ENCODE results near the gene ETF1. TPM values are rescaled to one million over a fixed set of nuclear protein-coding genes. Genes with fewer than 3 reads are reported as not detected.

Gene ETF1
- total RNA-seq, 2 donors from 2014 or later, result 24.9 to 36.6 TPM

- no peaks in the 10 kb centered on the region for H3K9me3 ChIP-seq
- WGBS, 2 donors, result 62 to 68% methylated on average over 7 to 8 of the region's 8 CpGs
- TF ChIP-seq POLR2A (IDR thresholded peaks at IDR 0.05) (peak in 2 of 3 donors; percentile 37 to 72), CTCF (IDR thresholded peaks at IDR 0.05) (no peak)
- no peak for ATAC-seq
- H3K4me3 ChIP-seq, result no peak overlapping the region
- H3K4me1 ChIP-seq, result peaks cover 18% of the 10 kb centered on the region
- DNase-seq, result peak in 2 of 4 donors; percentile 73 to 86
- no peaks in the 10 kb centered on the region for H3K36me3 ChIP-seq (replicated peaks in 1 of 2; ENCODE audit: insufficient read depth in 1 of 2, low read depth in 2 of 2)
- intact Hi-C loops (cut with DNase I), result no loop called here
- H3K27ac ChIP-seq, result no peak overlapping the region
- no peaks in the 10 kb centered on the region for H3K27me3 ChIP-seq
Measured at GRCh38 chr5:138469540-138470321, 73.3 kb downstream of the ETF1 start.

- intact Hi-C loops (cut with DNase I), result no loop called here
- no peaks in the 10 kb centered on the region for H3K27me3 ChIP-seq
- TF ChIP-seq CTCF (IDR thresholded peaks at IDR 0.05), result no peak
- no peak for TF ChIP-seq POLR2A (IDR thresholded peaks at IDR 0.05)
- ATAC-seq, result no peak
- H3K36me3 ChIP-seq (replicated peaks in 1 of 2; ENCODE audit: insufficient read depth in 1 of 2, low read depth in 2 of 2), result no peaks in the 10 kb centered on the region
- H3K27ac ChIP-seq, result no peak overlapping the region
- DNase-seq, result no peak
- H3K4me1 ChIP-seq, result peaks cover 18% of the 10 kb centered on the region
- no peaks in the 10 kb centered on the region for H3K9me3 ChIP-seq
- H3K4me3 ChIP-seq, result no peak overlapping the region
- WGBS, 2 donors, result 91 to 93% methylated on average over 8 of the region's 8 CpGs
Measured at GRCh38 chr5:138468966-138469539, 74.0 kb downstream of the ETF1 start.

- H3K27ac ChIP-seq, result no peak overlapping the region
- 87 to 93% methylated on average over 7 of the region's 7 CpGs for WGBS, 2 donors
- H3K4me1 ChIP-seq, result peaks cover 23% of the 10 kb centered on the region
- TF ChIP-seq CTCF (IDR thresholded peaks at IDR 0.05), result no peak
- peak in 2 of 3 donors; percentile 17 to 59 for TF ChIP-seq POLR2A (IDR thresholded peaks at IDR 0.05)
- H3K27me3 ChIP-seq, result no peaks in the 10 kb centered on the region
- H3K4me3 ChIP-seq, result no peak overlapping the region
- intact Hi-C loops (cut with DNase I), result no loop called here
- H3K9me3 ChIP-seq, result no peaks in the 10 kb centered on the region
- peak in 2 of 4 donors; percentile 42 to 58 for DNase-seq
- no peaks in the 10 kb centered on the region for H3K36me3 ChIP-seq (replicated peaks in 1 of 2; ENCODE audit: insufficient read depth in 1 of 2, low read depth in 2 of 2)
- no peak for ATAC-seq
Measured at GRCh38 chr5:138468133-138468965, 74.7 kb downstream of the ETF1 start.

GRCh38 chr5:138467711-138468132 is 75.3 kb downstream of the ETF1 start:
- Histone ChIP-seq H3K27me3 (no peaks in the 10 kb centered on the region), H3K27ac (no peak overlapping the region), H3K9me3 (no peaks in the 10 kb centered on the region), H3K4me3 (no peak overlapping the region), H3K4me1 (peaks cover 26% of the 10 kb centered on the region), H3K36me3 (replicated peaks in 1 of 2; ENCODE audit: insufficient read depth in 1 of 2, low read depth in 2 of 2) (no peaks in the 10 kb centered on the region)
- WGBS, 2 donors, result 85 to 91% methylated on average over 13 to 14 of the region's 14 CpGs
- ATAC-seq (no peak), DNase-seq (peak in 3 of 4 donors; percentile 27 to 71 (median 43))
- TF ChIP-seq CTCF (IDR thresholded peaks at IDR 0.05) (no peak), POLR2A (IDR thresholded peaks at IDR 0.05) (peak in 2 of 3 donors; percentile 70 to 71)
- intact Hi-C loops (cut with DNase I), result no loop called here
